Neural cell (in vitro differentiated cells): Measurements from ENCODE around the gene TRMT1L. TPM values are rescaled to one million over a fixed set of nuclear protein-coding genes. Genes with fewer than 3 reads are reported as not detected.

Experiments
- H2AFZ ChIP-seq: fragments of 200-600, 300-800 bp; sonication (generic), shearing (Covaris generic); 2 replicates; pipeline ENCODE4 v1.6.0; 2014; ENCODE audit warnings: low read depth, mild to moderate bottlenecking, antibody characterized with exemption, low read length, moderate library complexity
- H3F3A ChIP-seq: fragments of 200-600 bp; shearing (Covaris generic); 2 replicates; pipeline ENCODE4 v1.6.1; 2016; ENCODE audit warnings: mild to moderate bottlenecking, moderate library complexity, mixed read lengths, antibody characterized with exemption, low read length; ENCODE audit not compliant: insufficient read depth, poor library complexity, severe bottlenecking
- H3K27ac ChIP-seq: fragments of 200-600, 300-800 bp; sonication (generic), shearing (Covaris generic); 2 replicates; pipeline ENCODE4 v1.5.1; 2014; ENCODE audit warnings: mild to moderate bottlenecking, low read length, moderate library complexity
- H3K27me3 ChIP-seq: fragments of 300-800, 200-600 bp; sonication (generic), shearing (Covaris generic); 2 replicates; pipeline ENCODE4 v1.6.0; 2014; ENCODE audit warnings: mild to moderate bottlenecking, low read depth, low read length, moderate library complexity; ENCODE audit not compliant: insufficient read depth
- H3K36me3 ChIP-seq: fragments of 300-800, 200-600 bp; sonication (generic), shearing (Covaris generic); 2 replicates; pipeline ENCODE4 v1.5.1; 2014; ENCODE audit warnings: mild to moderate bottlenecking, antibody characterized with exemption, low read length, moderate library complexity; ENCODE audit not compliant: insufficient read depth
- H3K4me2 ChIP-seq: fragments of 300-800, 200-600 bp; sonication (generic), shearing (Covaris generic); 2 replicates; pipeline ENCODE4 v1.6.0; 2014; ENCODE audit warnings: mild to moderate bottlenecking, low read length
- H3K4me3 ChIP-seq: fragments of 300-800, 200-600 bp; sonication (generic), shearing (Covaris generic); 2 replicates; pipeline ENCODE4 v1.5.1; 2014; ENCODE audit warnings: mild to moderate bottlenecking, low read length, moderate library complexity
- H3K79me2 ChIP-seq: fragments of 200-600 bp; shearing (Covaris generic); replicated peaks from 2 replicates; pipeline ENCODE4 v1.6.0; 2014; ENCODE audit warnings: mild to moderate bottlenecking, low read length, moderate library complexity; ENCODE audit not compliant: insufficient read depth
- H3K9ac ChIP-seq: fragments of 300-800, 200-600 bp; sonication (generic), shearing (Covaris generic); 2 replicates; pipeline ENCODE4 v1.6.1; 2016; ENCODE audit warnings: mild to moderate bottlenecking, low read length, mixed read lengths
- H3K9me2 ChIP-seq: fragments of 200-600 bp; shearing (Covaris generic); 2 replicates; pipeline ENCODE4 v1.6.1; 2016; ENCODE audit warnings: mild to moderate bottlenecking, low read length, mixed read lengths; ENCODE audit not compliant: insufficient read depth
- H3K9me3 ChIP-seq: fragments of 200-600, 300-800 bp; sonication (generic), shearing (Covaris generic); 2 replicates; pipeline ENCODE4 v1.6.1; 2016; ENCODE audit warnings: mild to moderate bottlenecking, mixed run types, low read length, moderate library complexity, mixed read lengths
- H4K20me1 ChIP-seq: fragments of 200-600 bp; shearing (Covaris generic); 2 replicates; pipeline ENCODE4 v1.6.1; 2016; ENCODE audit warnings: mild to moderate bottlenecking, mixed run types; ENCODE audit not compliant: insufficient read depth
- CTCF ChIP-seq: fragments of 450-650 bp; IDR thresholded peaks from 2 replicates; pipeline ENCODE4 v1.5.1; 2014; ENCODE audit warnings: antibody characterized with exemption, mild to moderate bottlenecking, moderate library complexity; ENCODE audit not compliant: poor library complexity, severe bottlenecking
- EP300 ChIP-seq: fragments of 450-650 bp; conservative IDR thresholded peaks from 2 replicates; pipeline ENCODE4 v1.6.1; 2014; ENCODE audit warnings: antibody characterized with exemption, mild to moderate bottlenecking, moderate library complexity; ENCODE audit not compliant: poor library complexity, severe bottlenecking
- EZH2 ChIP-seq: fragments of 200-600, 300-800 bp; shearing (Covaris generic), sonication (generic); IDR thresholded peaks from 2 replicates; pipeline ENCODE4 v1.6.1; 2014; ENCODE audit warnings: antibody characterized with exemption, low read length, borderline replicate concordance, mild to moderate bottlenecking; ENCODE audit not compliant: insufficient read depth, poor library complexity, severe bottlenecking
- MXI1 ChIP-seq: fragments of 450-650 bp; conservative IDR thresholded peaks from 2 replicates; pipeline ENCODE4 v1.6.1; 2014; ENCODE audit warnings: antibody characterized with exemption, mild to moderate bottlenecking; ENCODE audit not compliant: poor library complexity, severe bottlenecking
- POLR2AphosphoS5 ChIP-seq: IDR thresholded peaks from 2 replicates; pipeline ENCODE4 v1.6.1; 2012
- RAD21 ChIP-seq: fragments of 450-650 bp; conservative IDR thresholded peaks from 2 replicates; pipeline ENCODE4 v1.6.1; 2014; ENCODE audit warnings: antibody characterized with exemption, mild to moderate bottlenecking, moderate library complexity
- REST ChIP-seq: IDR thresholded peaks from 2 replicates; pipeline ENCODE4 v1.6.1; 2012; ENCODE audit warnings: borderline replicate concordance
- SMC3 ChIP-seq: fragments of 450-650 bp; conservative IDR thresholded peaks from 2 replicates; pipeline ENCODE4 v1.6.1; 2014; ENCODE audit warnings: antibody characterized with exemption, mild to moderate bottlenecking, moderate library complexity; ENCODE audit not compliant: poor library complexity
- TAF1 ChIP-seq: IDR thresholded peaks from 2 replicates; pipeline ENCODE4 v1.6.1; 2012; ENCODE audit warnings: low read depth
- polyA plus RNA-seq: library from polyadenylated mRNA; depleted of rRNA; stranded (reverse); fragments of >200 nt; gene quantifications from 2 replicates; pipeline ENCODE4 v1.2.3, GENCODE V29; 2014

The TRMT1L gene
- polyA plus RNA-seq, 1 donor from 2014 or later: 9.7 TPM

- H2AFZ ChIP-seq: no peak overlapping the region
- H3K9ac ChIP-seq: no peak overlapping the region
- no peaks in the 10 kb centered on the region for H3F3A ChIP-seq
- no peaks in the 10 kb centered on the region for H4K20me1 ChIP-seq
- H3K36me3 ChIP-seq: no peaks in the 10 kb centered on the region
- H3K79me2 ChIP-seq: peaks cover 84% of the 10 kb centered on the region
- no peak overlapping the region for H3K4me2 ChIP-seq
- no peaks in the 10 kb centered on the region for H3K27me3 ChIP-seq
- no peaks in the 10 kb centered on the region for H3K9me3 ChIP-seq
- H3K4me3 ChIP-seq: no peak overlapping the region
- TF ChIP-seq REST (no peak), RAD21 (no peak), EP300 (no peak), CTCF (no peak), SMC3 (no peak), EZH2 (no peak), TAF1 (no peak), MXI1 (no peak), POLR2AphosphoS5 (no peak)
- no peak overlapping the region for H3K27ac ChIP-seq
- no peaks in the 10 kb centered on the region for H3K9me2 ChIP-seq
Measured at GRCh38 chr1:185068341-185068740, 88.4 kb downstream of the TRMT1L start.

Other genes starting within 250 kb of the TRMT1L start
- gene NIBAN1, start 182.4 kb downstream of the TRMT1L start, polyA plus RNA-seq: 0.09 and 0.12 TPM in 2 replicates
- gene RNF2, start 111.4 kb downstream of the TRMT1L start, polyA plus RNA-seq: 45.4 and 49.2 TPM in 2 replicates
- gene SWT1, start 214 bp upstream of the TRMT1L start, polyA plus RNA-seq: 9.1 and 9.3 TPM in 2 replicates
- 191 and 208 TPM in 2 replicates for gene IVNS1ABP, start 160.3 kb upstream of the TRMT1L start, polyA plus RNA-seq